ENCODE data around the gene PTPRK.

The PTPRK gene

GRCh38 chr6:128520436-128521281 lies at the start of gene PTPRK:
Gene PTPRK (minus strand): TSS chr6:128520599. CDS start chr6:128520358, 241 bp downstream.
- peak; percentile 94 for DNase-seq

GRCh38 chr6:128567029-128567428 lies 46.6 kb upstream of the PTPRK start:
- no peak for DNase-seq

GRCh38 chr6:128560966-128561365 lies 40.6 kb upstream of the PTPRK start:
- DNase-seq, result no peak

- no peak for DNase-seq
Observed at GRCh38 chr6:128558924-128559323, 38.5 kb upstream of the PTPRK start.

- no peak for DNase-seq
Observed at GRCh38 chr6:128558021-128558420, 37.6 kb upstream of the PTPRK start.

- DNase-seq, result no peak
Observed at GRCh38 chr6:128557081-128557480, 36.7 kb upstream of the PTPRK start.

- no peak for DNase-seq
Observed at GRCh38 chr6:128554302-128554701, 33.9 kb upstream of the PTPRK start.

GRCh38 chr6:128541261-128541660 lies 20.9 kb upstream of the PTPRK start:
- no peak for DNase-seq

- DNase-seq, result no peak
Observed at GRCh38 chr6:128538763-128539162, 18.4 kb upstream of the PTPRK start.

- no peak for DNase-seq
Observed at GRCh38 chr6:128532827-128533226, 12.4 kb upstream of the PTPRK start.

- DNase-seq, result no peak
Observed at GRCh38 chr6:128532136-128532535, 11.7 kb upstream of the PTPRK start.

- no peak for DNase-seq
Observed at GRCh38 chr6:128531696-128532095, 11.3 kb upstream of the PTPRK start.

- no peak for DNase-seq
Observed at GRCh38 chr6:128528241-128528640, 7.8 kb upstream of the PTPRK start.

- no peak for DNase-seq
Observed at GRCh38 chr6:128527375-128527774, 7.0 kb upstream of the PTPRK start.

GRCh38 chr6:128526152-128526914 lies 5.9 kb upstream of the PTPRK start:
- DNase-seq, result no peak

GRCh38 chr6:128525406-128525805 lies 5.0 kb upstream of the PTPRK start:
- DNase-seq, result no peak

- peak; percentile 58 for DNase-seq
Observed at GRCh38 chr6:128521282-128521632, 858 bp upstream of the PTPRK start.

GRCh38 chr6:128519931-128520435 lies 416 bp downstream of the PTPRK start:
- DNase-seq, result peak; percentile 80

GRCh38 chr6:128519132-128519930 lies 1.1 kb downstream of the PTPRK start:
- DNase-seq, result peak; percentile 69

GRCh38 chr6:128518434-128519131 lies 1.8 kb downstream of the PTPRK start:
- no peak for DNase-seq

- no peak for DNase-seq
Observed at GRCh38 chr6:128517124-128517523, 3.3 kb downstream of the PTPRK start.

GRCh38 chr6:128516514-128516898 lies 3.9 kb downstream of the PTPRK start:
- DNase-seq, result peak; percentile 60

Measured in DMS53 (cell line).